ENCODE results near the gene POU4F1. TPM values are rescaled to one million over a fixed set of nuclear protein-coding genes. Genes with fewer than 3 reads are reported as not detected.
"Not testable (repeated sequence)": the region's sequence is repeated elsewhere in the genome, so short reads cannot be mapped to it uniquely, and the experiment has no call there.

Gene POU4F1, protein sequence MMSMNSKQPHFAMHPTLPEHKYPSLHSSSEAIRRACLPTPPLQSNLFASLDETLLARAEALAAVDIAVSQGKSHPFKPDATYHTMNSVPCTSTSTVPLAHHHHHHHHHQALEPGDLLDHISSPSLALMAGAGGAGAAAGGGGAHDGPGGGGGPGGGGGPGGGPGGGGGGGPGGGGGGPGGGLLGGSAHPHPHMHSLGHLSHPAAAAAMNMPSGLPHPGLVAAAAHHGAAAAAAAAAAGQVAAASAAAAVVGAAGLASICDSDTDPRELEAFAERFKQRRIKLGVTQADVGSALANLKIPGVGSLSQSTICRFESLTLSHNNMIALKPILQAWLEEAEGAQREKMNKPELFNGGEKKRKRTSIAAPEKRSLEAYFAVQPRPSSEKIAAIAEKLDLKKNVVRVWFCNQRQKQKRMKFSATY
- total RNA-seq = not detected

DNA sequence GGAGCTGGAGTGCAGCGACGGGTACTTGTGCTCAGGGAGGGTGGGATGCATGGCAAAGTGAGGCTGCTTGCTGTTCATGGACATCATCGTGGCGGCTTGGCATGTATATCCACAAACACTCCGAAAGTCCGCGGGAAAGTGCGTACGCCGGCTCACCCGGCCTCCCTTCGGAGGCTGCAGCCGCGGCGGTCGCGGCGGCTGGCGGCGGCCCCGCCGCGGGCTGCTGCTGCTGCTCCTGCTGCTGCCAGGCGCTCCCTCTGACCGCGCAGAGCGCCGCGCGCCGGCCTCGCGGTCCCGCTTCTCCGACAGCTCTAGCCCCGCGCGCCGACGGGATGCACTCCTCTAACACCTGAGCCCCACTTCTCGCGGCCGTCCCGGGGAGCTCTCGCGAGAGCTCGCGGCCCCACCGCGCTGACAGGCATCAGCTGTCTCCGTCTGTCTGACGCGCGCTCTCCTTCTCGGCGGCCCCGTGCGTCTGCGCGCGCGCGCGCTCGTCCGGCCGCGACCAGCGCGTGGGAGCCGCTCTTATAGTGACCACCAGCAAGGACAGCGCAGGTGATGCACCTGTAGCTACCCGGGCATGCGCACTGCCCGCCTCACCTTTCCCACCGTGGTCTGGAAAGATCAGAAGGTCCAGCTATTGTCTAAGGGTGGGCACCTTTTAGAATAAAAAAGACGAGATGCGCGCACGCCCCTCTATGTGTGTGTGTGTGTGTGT is at the start of gene POU4F1:
TSS of gene POU4F1 (minus strand) at position 313 of the 718 bp plus-strand sequence. CDS start at position 87, 226 bp downstream.
- no peak within 1 kb of the TSS for H3K27ac ChIP-seq
- TF ChIP-seq POLR2A (IDR thresholded peaks at IDR 0.05) = no peak
- TF ChIP-seq, protein P1, sequence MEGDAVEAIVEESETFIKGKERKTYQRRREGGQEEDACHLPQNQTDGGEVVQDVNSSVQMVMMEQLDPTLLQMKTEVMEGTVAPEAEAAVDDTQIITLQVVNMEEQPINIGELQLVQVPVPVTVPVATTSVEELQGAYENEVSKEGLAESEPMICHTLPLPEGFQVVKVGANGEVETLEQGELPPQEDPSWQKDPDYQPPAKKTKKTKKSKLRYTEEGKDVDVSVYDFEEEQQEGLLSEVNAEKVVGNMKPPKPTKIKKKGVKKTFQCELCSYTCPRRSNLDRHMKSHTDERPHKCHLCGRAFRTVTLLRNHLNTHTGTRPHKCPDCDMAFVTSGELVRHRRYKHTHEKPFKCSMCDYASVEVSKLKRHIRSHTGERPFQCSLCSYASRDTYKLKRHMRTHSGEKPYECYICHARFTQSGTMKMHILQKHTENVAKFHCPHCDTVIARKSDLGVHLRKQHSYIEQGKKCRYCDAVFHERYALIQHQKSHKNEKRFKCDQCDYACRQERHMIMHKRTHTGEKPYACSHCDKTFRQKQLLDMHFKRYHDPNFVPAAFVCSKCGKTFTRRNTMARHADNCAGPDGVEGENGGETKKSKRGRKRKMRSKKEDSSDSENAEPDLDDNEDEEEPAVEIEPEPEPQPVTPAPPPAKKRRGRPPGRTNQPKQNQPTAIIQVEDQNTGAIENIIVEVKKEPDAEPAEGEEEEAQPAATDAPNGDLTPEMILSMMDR (IDR thresholded peaks at IDR 0.05) = no peak
- H3K27me3 ChIP-seq = peaks cover 0 to 82% of the 10 kb centered on the region in 2 donors
- intact Hi-C loops (cut with DNase I) = no loop called here
- H3K9me3 ChIP-seq = no peaks in the 10 kb centered on the region
- WGBS, 2 donors = 1 to 5% methylated on average over 37 to 76 of the region's 80 CpGs
- ATAC-seq = peak; percentile 52
- H3K4me3 ChIP-seq = no peak within 1 kb of the TSS
- H3K4me1 ChIP-seq = peaks cover 39% of the 10 kb centered on the region
- DNase-seq = peak in 3 of 4 donors; percentile 24 to 53 (median 25)
- no peaks in the 10 kb centered on the region for H3K36me3 ChIP-seq (replicated peaks in 1 of 2; ENCODE audit: insufficient read depth in 1 of 2, low read depth in 2 of 2)

DNA sequence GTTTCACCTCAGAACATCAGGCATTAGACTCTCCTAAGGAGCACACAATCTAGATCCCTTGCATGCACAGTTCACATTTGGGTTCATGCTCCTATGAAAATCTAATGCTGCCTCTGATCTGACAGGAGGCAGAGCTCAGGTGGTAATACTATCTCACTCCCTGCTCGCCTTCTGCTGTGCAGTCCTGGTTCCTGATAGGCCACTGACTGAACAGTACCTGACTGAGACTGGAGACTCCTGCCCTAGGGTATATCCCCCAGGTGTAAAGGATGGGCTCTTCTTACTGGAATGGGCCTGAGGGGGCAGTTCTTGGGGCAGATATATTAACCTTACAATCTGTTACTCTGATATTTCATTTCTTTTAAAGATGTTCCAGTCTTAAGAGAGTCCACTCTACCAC is 49.3 kb upstream of the POU4F1 start:
- peaks cover 4% of the 10 kb centered on the region for H3K4me1 ChIP-seq
- no peaks in the 10 kb centered on the region for H3K36me3 ChIP-seq (replicated peaks in 1 of 2; ENCODE audit: insufficient read depth in 1 of 2, low read depth in 2 of 2)
- no peak overlapping the region for H3K4me3 ChIP-seq
- no peak for TF ChIP-seq POLR2A (IDR thresholded peaks at IDR 0.05)
- TF ChIP-seq, protein P1 (IDR thresholded peaks at IDR 0.05) = no peak
- H3K27me3 ChIP-seq = no peaks in the 10 kb centered on the region
- intact Hi-C loops (cut with DNase I) = no loop called here
- WGBS, 2 donors = 88 to 100% methylated on average over 1 of the region's 1 CpG
- H3K27ac ChIP-seq = no peak overlapping the region
- H3K9me3 ChIP-seq = no peaks in the 10 kb centered on the region
- DNase-seq = no peak
- ATAC-seq = no peak

DNA sequence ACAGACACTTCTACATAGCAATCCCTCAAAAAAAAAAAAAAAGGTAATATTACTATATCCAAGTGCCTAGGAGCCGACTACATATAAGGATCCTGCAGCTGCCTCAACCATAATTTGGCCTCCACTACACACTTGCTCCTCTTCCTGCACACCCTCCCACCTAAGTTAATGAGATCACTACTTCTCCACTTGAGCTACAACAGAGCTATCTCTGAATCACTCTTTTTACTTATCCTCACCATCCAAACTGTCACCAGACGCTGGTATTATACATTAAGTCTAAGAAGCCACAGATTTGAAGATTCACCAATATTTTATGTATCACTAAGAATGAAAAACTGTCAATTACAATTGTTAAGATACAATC is 47.3 kb upstream of the POU4F1 start:
- Histone ChIP-seq H3K27ac (no peak overlapping the region), H3K9me3 (no peaks in the 10 kb centered on the region), H3K4me3 (no peak overlapping the region), H3K36me3 (replicated peaks in 1 of 2; ENCODE audit: insufficient read depth in 1 of 2, low read depth in 2 of 2) (no peaks in the 10 kb centered on the region), H3K4me1 (peaks cover 16% of the 10 kb centered on the region), H3K27me3 (no peaks in the 10 kb centered on the region)
- intact Hi-C loops (cut with DNase I) = no loop called here
- DNase-seq (no peak), ATAC-seq (no peak)
- TF ChIP-seq POLR2A (IDR thresholded peaks at IDR 0.05) = no peak
- TF ChIP-seq, protein P1 (IDR thresholded peaks at IDR 0.05) = no peak
- 79 to 87% methylated on average over 2 of the region's 2 CpGs for WGBS, 2 donors

DNA sequence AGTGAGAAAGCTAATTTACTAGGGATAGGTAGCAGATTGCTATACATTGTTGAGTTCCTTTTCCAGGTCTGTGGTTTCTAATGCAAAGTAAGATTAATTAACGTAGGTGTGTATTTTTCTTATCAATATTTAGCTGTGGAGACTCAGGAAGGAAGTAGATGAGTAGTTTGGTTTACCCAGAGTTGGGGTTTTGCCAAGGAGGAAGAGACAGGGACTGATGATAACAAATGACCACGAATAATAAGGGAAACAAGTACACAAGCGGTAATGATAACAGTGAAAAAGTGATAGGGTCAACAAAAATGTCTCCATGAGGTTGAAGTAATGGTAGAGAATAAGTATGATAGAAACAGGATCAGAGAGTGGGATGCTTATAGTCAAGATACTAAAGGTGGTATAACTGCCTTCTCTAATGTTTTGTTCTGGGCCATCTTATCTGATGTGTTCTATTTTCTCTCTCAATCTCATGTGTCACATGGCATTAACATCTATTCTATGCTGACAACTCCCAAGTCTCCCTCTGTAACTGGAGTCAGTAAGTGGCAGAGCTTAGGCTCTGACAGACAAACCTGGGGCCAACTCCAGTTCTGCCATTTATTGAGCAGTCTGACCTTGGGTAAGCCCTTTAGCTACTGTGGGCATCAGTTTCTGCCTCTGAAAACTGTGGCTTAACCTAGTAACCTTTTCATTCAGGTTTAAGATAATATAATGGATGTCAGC is 46.8 kb upstream of the POU4F1 start:
- ATAC-seq (no peak), DNase-seq (no peak)
- intact Hi-C loops (cut with DNase I) = no loop called here
- WGBS, 2 donors = 20 to 27% methylated on average over 3 of the region's 3 CpGs
- Histone ChIP-seq H3K27ac (no peak overlapping the region), H3K27me3 (no peaks in the 10 kb centered on the region), H3K4me1 (peaks cover 16% of the 10 kb centered on the region), H3K9me3 (no peaks in the 10 kb centered on the region), H3K4me3 (no peak overlapping the region), H3K36me3 (replicated peaks in 1 of 2; ENCODE audit: insufficient read depth in 1 of 2, low read depth in 2 of 2) (no peaks in the 10 kb centered on the region)
- TF ChIP-seq, protein P1 (IDR thresholded peaks at IDR 0.05) = no peak
- TF ChIP-seq POLR2A (IDR thresholded peaks at IDR 0.05) = no peak

DNA sequence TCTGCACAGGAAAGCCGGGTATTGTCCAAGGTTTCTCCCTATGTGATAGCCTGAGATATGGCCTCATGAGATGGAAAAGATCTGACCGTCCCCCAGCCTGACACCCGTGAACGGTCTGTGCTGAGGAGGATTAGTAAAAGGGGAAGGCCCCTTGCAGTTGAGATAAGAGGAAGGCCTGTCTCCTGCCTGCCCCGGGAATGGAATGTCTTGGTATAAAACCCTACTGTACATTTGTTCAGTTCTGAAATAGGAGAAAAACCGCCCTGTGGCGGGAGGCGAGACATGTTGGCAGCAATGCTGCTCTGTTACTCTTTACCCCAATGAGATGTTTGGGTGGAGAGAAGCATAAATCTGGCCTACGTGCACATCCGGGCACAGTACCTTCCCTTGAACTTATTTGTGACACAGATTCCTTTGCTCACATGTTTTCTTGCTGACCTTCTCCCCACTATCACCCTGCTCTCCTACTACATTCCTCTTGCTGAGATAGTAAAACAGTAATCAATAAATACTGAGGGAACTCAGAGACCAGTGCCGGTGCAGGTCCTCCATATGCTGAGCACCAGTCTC is 43.8 kb upstream of the POU4F1 start:
- H3K27me3 ChIP-seq; H3K4me3 ChIP-seq; ATAC-seq; intact Hi-C loops (cut with DNase I); DNase-seq; H3K9me3 ChIP-seq; H3K36me3 ChIP-seq (replicated peaks in 1 of 2; ENCODE audit: insufficient read depth in 1 of 2, low read depth in 2 of 2); H3K27ac ChIP-seq: not testable (repeated sequence)
- H3K4me1 ChIP-seq = peaks cover 16% of the 10 kb centered on the region
- WGBS, 2 donors = 46 to 53% methylated on average over 10 to 11 of the region's 11 CpGs

Measured in body of pancreas (tissue), 4 donors.